IPS-20b (cell line): Measurements from ENCODE around the gene SRGAP2C.
A peak's percentile ranks its signal among the peaks of the same experiment; 100 is the strongest.
"Not testable (repeated sequence)": the region's sequence is repeated elsewhere in the genome, so short reads cannot be mapped to it uniquely, and the experiment has no call there.

Source experiments
- H3K27ac ChIP-seq: one replicate; pipeline ENCODE4 v1.5.1; 2013; ENCODE audit warnings: low read length
- H3K27me3 ChIP-seq: 2 replicates; pipeline ENCODE4 v1.6.1; 2013; ENCODE audit warnings: mild to moderate bottlenecking, low read length, inconsistent platforms; ENCODE audit not compliant: insufficient read depth
- H3K36me3 ChIP-seq: 2 replicates; pipeline ENCODE4 v1.6.1; 2013; ENCODE audit warnings: low read depth, mild to moderate bottlenecking, inconsistent platforms, low read length, moderate library complexity; ENCODE audit not compliant: insufficient read depth
- H3K4me1 ChIP-seq: 2 replicates; pipeline ENCODE4 v1.6.1; 2013; ENCODE audit warnings: mild to moderate bottlenecking, control low read depth, inconsistent platforms, low read length, moderate library complexity; ENCODE audit not compliant: insufficient read depth
- H3K4me3 ChIP-seq: 2 replicates; pipeline ENCODE4 v1.5.1; 2013; ENCODE audit warnings: mild to moderate bottlenecking, low read length, inconsistent platforms
- H3K9ac ChIP-seq: 2 replicates; pipeline ENCODE4 v1.6.1; 2013; ENCODE audit warnings: low read depth, mild to moderate bottlenecking, inconsistent platforms, low read length, moderate library complexity
- H3K9me3 ChIP-seq: 2 replicates; pipeline ENCODE4 v1.6.1; 2013; ENCODE audit warnings: mild to moderate bottlenecking, low read depth, low read length, inconsistent platforms; ENCODE audit not compliant: insufficient read depth

The SRGAP2C gene

DNA sequence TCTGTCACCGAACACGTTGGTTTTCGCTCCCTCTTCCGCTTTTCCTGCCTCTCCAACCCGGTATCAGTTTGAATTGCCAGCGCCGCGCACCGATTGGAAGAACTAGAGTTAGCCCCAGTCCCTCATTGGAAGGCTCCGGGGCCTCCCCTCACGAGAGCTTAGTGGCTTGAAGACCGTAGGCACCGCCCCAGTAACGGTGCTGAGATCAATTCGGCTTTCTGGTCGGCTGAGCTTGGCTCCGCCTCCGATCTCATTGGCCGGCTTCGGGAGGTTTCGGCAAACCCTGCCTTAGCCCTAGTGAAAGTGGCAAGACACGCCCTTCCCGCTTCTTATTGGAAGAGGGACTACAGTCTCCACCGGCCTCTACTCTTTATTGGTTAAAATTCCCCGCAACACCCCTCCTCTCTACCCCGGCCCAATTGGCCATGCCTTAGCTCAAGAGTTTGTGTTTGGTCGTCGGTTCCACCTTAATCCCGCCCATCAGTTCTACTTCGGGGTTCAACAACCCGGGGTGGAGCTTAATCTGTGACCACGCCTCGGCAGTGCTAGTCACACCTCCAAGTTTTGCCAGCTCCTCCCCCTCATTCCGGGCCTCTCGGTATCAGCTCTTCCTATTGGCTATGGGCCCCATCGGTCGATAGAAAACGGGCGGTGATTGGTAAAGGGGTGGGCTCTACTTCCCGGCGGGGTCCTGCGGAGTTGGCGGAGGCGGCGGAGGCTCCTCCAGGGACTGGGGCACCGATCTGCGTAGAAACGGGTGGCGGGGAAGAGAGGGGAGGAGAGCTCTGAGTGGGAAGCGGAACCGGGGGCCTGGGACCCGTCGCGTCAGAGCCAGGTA is at the start of gene SRGAP2C, which contains the start of gene FAM72B:
TSS of gene SRGAP2C (plus strand) at position 686 of the 838 bp plus-strand sequence. CDS start 2,472 bp downstream, outside the sequence.
TSS of gene FAM72B (minus strand) at position 51 of the 838 bp plus-strand sequence. CDS start 851 bp downstream, outside the sequence.
- H3K9me3 ChIP-seq, H3K27me3 ChIP-seq, H3K27ac ChIP-seq, H3K4me1 ChIP-seq, H3K36me3 ChIP-seq: not testable (repeated sequence)
- Histone ChIP-seq H3K4me3 (peak within 1 kb of the TSS; percentile 63), H3K9ac (peak within 1 kb of the TSS; percentile 58; the same call in 1 of the 2 replicates)

- not testable (repeated sequence) for H3K9ac ChIP-seq
These were observed 44.4 kb upstream of the SRGAP2C start for GRCh38 chr1:121140393-121140792.

DNA sequence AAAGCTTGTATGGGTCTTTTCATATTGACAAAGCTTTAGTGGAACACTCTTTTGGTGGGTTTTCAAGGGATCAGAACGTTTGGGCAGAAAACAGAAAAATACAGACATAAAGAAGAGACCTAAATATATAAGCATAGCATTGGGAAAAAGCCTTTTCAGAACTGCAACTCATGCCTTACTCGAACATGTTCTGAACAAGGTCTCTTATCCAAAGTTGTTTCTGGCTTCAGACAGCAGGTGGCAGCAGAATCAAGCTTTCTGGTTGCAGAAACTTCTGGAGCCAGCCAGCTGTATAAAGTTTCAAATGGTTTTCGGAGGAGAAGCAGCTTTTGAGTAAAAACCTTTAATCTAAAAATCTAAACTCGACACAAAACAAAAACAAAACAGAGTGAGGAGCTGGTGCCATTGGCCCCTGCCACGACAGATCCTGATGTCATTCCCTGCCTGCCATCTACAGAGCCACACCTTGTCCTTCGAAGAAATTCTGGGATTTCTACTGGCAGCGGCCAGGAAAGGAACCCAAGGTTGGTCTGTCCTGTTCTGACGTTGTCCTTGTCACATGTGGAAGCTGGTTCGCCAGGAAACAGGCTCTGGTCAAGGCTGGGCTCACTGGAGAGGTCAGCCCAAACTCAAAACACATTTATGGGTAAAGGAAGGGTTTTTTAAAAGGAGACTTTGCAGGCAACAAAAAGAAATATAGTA is 36.1 kb upstream of the SRGAP2C start:
- not testable (repeated sequence) for H3K36me3 ChIP-seq, H3K27me3 ChIP-seq, H3K9me3 ChIP-seq, H3K9ac ChIP-seq, H3K4me1 ChIP-seq, H3K4me3 ChIP-seq, H3K27ac ChIP-seq

More at GRCh38 chr1:121140393-121140792, 44.4 kb upstream of the SRGAP2C start:
- not testable (repeated sequence) for H3K4me1 ChIP-seq, H3K27me3 ChIP-seq, H3K9me3 ChIP-seq, H3K4me3 ChIP-seq, H3K27ac ChIP-seq, H3K36me3 ChIP-seq

- H3K9me3 ChIP-seq, H3K27me3 ChIP-seq, H3K4me1 ChIP-seq: not testable (repeated sequence)
These were observed 33.5 kb upstream of the SRGAP2C start for GRCh38 chr1:121151294-121151693.

DNA sequence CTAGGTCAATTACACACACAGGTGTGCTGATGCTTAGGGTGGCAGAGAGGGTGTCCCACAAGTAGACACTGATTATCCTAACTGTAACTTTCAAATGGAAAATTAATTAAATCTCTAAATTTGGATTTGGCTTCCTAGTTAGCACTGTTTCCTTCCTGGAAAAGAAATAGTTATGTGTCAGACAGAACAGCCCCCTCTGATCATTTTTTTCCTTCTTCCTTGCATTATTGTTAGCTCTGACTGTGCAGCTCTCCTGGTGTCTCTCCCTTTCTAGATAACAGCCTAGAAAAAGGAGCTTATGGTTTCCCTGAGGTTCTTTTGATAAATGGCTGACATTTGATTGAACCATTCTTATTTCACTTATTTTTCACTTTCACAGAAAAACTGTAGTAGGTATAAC is 32.0 kb upstream of the SRGAP2C start:
- H3K36me3 ChIP-seq, H3K27me3 ChIP-seq, H3K4me1 ChIP-seq, H3K27ac ChIP-seq, H3K9ac ChIP-seq, H3K9me3 ChIP-seq, H3K4me3 ChIP-seq: not testable (repeated sequence)

More at GRCh38 chr1:121151294-121151693, 33.5 kb upstream of the SRGAP2C start:
- not testable (repeated sequence) for H3K27ac ChIP-seq, H3K9ac ChIP-seq, H3K36me3 ChIP-seq, H3K4me3 ChIP-seq

DNA sequence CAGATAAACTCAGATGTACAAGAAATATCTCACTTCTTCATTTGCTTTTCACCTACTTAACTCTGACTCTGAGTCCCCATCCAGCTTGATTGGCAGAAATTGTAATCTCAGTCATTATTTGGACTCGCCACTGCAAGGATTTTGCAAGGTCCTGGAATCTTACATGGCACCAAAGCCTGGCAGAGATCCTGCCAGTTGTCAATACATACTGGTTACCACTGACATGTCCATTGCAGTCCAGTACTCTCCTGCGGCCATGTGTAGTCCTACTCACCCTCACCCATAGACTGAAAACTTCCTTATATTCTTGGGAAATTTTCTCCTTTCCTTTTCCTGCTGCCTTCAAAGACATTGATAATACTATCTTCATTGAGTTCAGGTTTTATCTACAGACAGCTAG is 30.0 kb upstream of the SRGAP2C start:
- not testable (repeated sequence) for H3K9me3 ChIP-seq, H3K9ac ChIP-seq, H3K27me3 ChIP-seq, H3K36me3 ChIP-seq, H3K4me1 ChIP-seq, H3K27ac ChIP-seq, H3K4me3 ChIP-seq

DNA sequence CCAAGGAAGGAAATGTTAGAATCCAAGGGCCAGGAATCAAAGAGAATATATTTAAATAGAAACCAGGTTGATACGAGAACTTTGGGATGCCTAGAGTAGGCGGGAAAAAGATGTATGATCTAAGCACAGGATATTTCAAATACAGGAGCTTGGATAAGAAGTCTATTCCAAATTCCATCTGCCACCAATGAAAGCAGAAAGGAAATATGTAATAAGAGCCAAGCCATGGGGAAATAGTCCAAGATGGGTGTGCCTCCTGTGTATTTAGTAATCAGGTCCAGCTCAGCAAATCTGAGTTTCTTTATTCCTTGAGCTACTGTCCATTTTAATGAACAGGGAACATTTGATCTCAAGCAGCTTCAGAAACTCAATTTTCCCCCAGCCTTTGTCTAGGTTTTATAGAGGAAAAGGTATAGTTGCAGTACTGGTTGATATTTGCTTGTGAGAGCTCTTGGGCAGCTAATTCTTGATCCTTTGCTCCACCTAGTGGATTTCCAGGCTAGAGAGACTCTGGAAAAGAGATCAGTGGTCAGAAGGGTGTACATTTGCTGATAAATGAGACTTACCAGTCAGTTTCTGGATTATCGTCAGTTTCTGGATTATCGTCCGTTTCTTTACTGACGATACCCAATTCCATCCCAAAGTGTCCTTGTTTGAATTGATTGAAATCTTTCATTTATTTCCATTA is 29.0 kb upstream of the SRGAP2C start:
- not testable (repeated sequence) for H3K36me3 ChIP-seq, H3K4me1 ChIP-seq, H3K9me3 ChIP-seq, H3K4me3 ChIP-seq, H3K27me3 ChIP-seq, H3K27ac ChIP-seq, H3K9ac ChIP-seq

DNA sequence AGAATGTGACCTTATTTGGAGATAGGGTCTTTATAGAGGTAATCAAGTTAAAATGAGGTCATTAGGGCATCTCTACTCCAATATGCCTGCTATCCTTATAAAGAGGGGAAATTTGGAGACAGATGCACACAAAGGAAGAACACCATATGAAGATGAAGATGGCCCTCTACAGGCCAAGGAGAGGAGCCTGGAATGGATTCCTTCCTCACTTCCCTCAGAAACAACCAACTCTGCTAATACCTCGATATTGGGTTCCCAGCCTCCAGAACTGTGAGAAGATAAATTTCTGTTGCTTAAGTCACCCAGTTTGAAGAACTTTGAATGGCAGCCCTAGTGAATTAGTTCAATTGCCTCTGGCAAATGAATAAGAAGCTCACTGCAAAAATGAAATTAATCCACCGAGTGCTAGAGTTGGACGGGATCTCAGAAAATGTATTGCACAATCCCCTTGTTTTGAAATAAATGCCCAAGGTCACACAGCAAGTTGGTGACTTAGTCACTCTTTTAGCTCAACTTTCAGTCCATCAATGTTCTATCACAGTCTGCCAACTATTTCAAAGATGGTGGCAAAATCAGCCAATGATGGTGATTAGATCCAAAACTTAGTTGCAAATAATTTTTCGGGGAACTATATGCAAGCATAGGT is 27.7 kb upstream of the SRGAP2C start:
- not testable (repeated sequence) for H3K9me3 ChIP-seq, H3K4me3 ChIP-seq, H3K4me1 ChIP-seq, H3K27ac ChIP-seq, H3K36me3 ChIP-seq, H3K27me3 ChIP-seq, H3K9ac ChIP-seq

GRCh38 chr1:121157609-121158008 is 27.2 kb upstream of the SRGAP2C start:
- not testable (repeated sequence) for H3K36me3 ChIP-seq, H3K27ac ChIP-seq, H3K9me3 ChIP-seq, H3K4me1 ChIP-seq, H3K27me3 ChIP-seq, H3K9ac ChIP-seq, H3K4me3 ChIP-seq

DNA sequence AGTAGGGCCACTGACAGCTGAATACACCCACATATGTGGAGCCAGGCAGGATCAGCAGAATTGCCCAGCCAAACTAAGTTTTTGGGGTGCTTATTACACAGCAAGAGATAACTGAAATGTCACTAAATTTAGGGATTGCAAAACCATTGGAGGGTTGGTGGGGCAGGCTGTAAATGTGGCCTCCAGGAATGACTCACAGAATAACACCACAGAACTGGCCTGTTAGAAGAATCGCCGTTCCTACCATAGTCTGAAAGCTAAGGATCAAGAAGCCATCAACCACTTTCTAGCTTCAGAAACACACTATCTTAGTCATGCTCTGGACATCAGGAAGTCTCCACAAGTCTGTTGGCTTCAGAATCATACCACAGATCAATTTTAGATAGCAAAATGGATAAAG is 24.7 kb upstream of the SRGAP2C start:
- not testable (repeated sequence) for H3K4me1 ChIP-seq, H3K9me3 ChIP-seq, H3K36me3 ChIP-seq, H3K9ac ChIP-seq, H3K27me3 ChIP-seq, H3K27ac ChIP-seq, H3K4me3 ChIP-seq

DNA sequence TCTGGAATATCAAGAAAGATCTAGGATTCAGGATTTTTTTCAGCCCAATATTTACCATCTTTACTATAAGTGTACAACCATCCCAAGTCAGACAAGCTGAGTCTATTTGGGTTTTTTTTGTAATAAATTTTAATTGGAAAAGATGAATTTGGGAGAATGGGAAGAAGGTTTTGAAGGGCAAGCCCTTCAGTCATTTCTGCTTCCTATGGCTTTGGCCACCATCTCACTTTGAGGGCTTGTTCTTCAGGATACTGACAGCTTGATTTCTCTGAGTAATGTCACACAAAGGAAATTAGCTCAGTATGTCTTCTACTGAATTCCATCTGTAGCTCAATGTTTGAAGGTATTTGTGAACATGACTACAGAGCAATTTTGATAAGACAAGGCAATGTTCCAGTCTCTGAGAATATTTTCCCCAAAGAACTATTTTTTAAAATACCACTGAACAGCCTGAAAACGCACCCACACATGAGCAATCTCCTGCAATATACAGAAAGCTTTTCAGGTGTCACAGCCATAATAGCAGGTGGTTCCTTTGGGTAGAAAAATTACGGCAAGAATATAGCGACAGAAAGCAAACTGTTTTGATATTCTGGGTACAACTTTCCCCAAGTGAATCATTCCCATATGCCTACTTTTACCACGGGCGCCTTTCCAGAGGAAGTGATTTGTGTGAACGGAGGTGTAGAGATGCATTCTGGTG is 23.4 kb upstream of the SRGAP2C start:
- H3K9ac ChIP-seq, H3K27me3 ChIP-seq, H3K4me3 ChIP-seq, H3K36me3 ChIP-seq, H3K27ac ChIP-seq, H3K4me1 ChIP-seq, H3K9me3 ChIP-seq: not testable (repeated sequence)
